Esophagus muscularis mucosa (tissue), 4 donors: ENCODE data around the gene TBC1D2. TPM values are rescaled to one million over a fixed set of nuclear protein-coding genes. Genes with fewer than 3 reads are reported as not detected.

Experiments used
- DNase-seq: peaks from one replicate; pipeline ENCODE4 v3.0.0-alpha.2; 2017; ENCODE audit errors: extremely low spot score
- H3K27ac ChIP-seq, 4 donors: fragments of 200-600 bp; sonication (generic); replicated peaks in 1 of 4; 1 replicate in 3 of 4; 2 replicates in 1 of 4; pipeline ENCODE4 v1.5.1; 2016 to 2019; ENCODE audit warnings: mild to moderate bottlenecking in 1 of 4
- H3K27me3 ChIP-seq, 4 donors: fragments of 200-600 bp; sonication (generic); one replicate each; pipeline versions ENCODE4 v1.5.1 to v1.6.0; 2016 to 2019
- H3K36me3 ChIP-seq, 4 donors: fragments of 200-600 bp; sonication (generic); one replicate each; pipeline ENCODE4 v1.5.1; 2016 to 2019
- H3K4me1 ChIP-seq, 4 donors: fragments of 200-600 bp; sonication (generic); one replicate each; pipeline ENCODE4 v1.5.1; 2016 to 2019
- H3K4me3 ChIP-seq, 4 donors: fragments of 200-600 bp; sonication (generic); 1 replicate in 2 of 4; 2 replicates in 2 of 4; pipeline ENCODE4 v1.5.1; 2016 to 2019; ENCODE audit warnings: mild to moderate bottlenecking in 4 of 4, moderate library complexity in 1 of 4
- H3K9me3 ChIP-seq, 4 donors: fragments of 200-600 bp; sonication (generic); 1 replicate in 3 of 4; 2 replicates in 1 of 4; pipeline ENCODE4 v1.5.1; 2016 to 2019
- EP300 ChIP-seq: sonication (generic); formaldehyde crosslinking; IDR thresholded peaks from one replicate; pipeline ENCODE4 v1.6.1; 2017; ENCODE audit warnings: antibody characterized with exemption
- POLR2A ChIP-seq: fragments of 450-650 bp; IDR thresholded peaks from one replicate; pipeline ENCODE4 v1.6.1; 2017; ENCODE audit warnings: antibody characterized with exemption, moderate library complexity, mild to moderate bottlenecking, low read depth
- POLR2AphosphoS5 ChIP-seq, 2 donors: sonication (generic); formaldehyde crosslinking; IDR thresholded peaks; one replicate each; pipeline ENCODE4 v1.6.1; 2017; ENCODE audit warnings: antibody characterized with exemption in 2 of 2
- WGBS: methylation state at CpG from one replicate; pipeline ENCODE4 v1.1.5; 2018; 5-methylcytosine and 5-hydroxymethylcytosine counted together
- intact Hi-C: fragments of 100-400 bp; cut with DNase I; formaldehyde crosslinking; loops from one replicate; pipeline ENCODE4 v1.15.1; 2023
- total RNA-seq, 4 donors: library from RNA; depleted of rRNA; stranded (reverse); fragments of >200 nt; gene quantifications; one replicate each; pipeline versions ENCODE4 v1.1.0 to v1.2.1, GENCODE V29; 2016
- TF ChIP-seq, protein P1 (sequence below), 3 experiments: fragments of 200-600 bp in 2 of 3; fragments of 450-650 bp in 1 of 3; sonication (generic) in 2 of 3; IDR thresholded peaks; one replicate each; pipeline ENCODE4 v1.5.1; 2017 to 2019; ENCODE audit warnings: antibody characterized with exemption in 3 of 3, mild to moderate bottlenecking in 2 of 3, moderate library complexity in 1 of 3

The TBC1D2 gene
- total RNA-seq, 4 donors from 2014 or later = 5.0 to 12.4 (median 7.3) TPM

DNA sequence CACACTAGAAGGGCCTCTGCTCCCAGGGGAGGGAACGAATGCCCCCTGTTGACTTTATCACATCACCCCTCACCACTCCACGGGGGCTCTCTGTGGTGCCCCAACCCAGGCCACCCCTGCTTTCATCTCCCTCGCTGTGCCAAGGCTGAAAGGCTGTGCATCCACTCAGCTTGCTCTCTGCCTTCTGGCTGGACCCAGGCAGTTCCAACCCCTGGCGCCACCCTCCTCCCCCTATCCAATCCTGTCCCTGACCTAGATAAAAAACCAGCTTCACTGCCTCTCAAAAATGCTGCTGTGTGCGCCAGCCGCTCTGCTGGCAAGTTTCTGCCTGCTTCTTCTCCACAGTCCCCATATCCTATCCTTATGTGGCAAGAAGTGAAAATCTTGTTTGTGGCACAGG, 40.6 kb downstream of the TBC1D2 start:
- Histone ChIP-seq H3K27ac (peak overlapping the region in 3 of 4 donors; percentile 36 to 65 (median 47)), H3K36me3 (peaks cover 14 to 70% (median 47%) of the 10 kb centered on the region in 4 donors), H3K4me1 (no peaks in the 10 kb centered on the region), H3K27me3 (no peaks in the 10 kb centered on the region), H3K9me3 (no peaks in the 10 kb centered on the region), H3K4me3 (no peak overlapping the region)
- no peak for TF ChIP-seq POLR2A
- TF ChIP-seq, protein P1, sequence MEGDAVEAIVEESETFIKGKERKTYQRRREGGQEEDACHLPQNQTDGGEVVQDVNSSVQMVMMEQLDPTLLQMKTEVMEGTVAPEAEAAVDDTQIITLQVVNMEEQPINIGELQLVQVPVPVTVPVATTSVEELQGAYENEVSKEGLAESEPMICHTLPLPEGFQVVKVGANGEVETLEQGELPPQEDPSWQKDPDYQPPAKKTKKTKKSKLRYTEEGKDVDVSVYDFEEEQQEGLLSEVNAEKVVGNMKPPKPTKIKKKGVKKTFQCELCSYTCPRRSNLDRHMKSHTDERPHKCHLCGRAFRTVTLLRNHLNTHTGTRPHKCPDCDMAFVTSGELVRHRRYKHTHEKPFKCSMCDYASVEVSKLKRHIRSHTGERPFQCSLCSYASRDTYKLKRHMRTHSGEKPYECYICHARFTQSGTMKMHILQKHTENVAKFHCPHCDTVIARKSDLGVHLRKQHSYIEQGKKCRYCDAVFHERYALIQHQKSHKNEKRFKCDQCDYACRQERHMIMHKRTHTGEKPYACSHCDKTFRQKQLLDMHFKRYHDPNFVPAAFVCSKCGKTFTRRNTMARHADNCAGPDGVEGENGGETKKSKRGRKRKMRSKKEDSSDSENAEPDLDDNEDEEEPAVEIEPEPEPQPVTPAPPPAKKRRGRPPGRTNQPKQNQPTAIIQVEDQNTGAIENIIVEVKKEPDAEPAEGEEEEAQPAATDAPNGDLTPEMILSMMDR (IDR thresholded peaks at IDR 0.05) = no peak
- TF ChIP-seq POLR2AphosphoS5 (IDR thresholded peaks at IDR 0.05) = no peak
- TF ChIP-seq EP300 = no peak
- DNase-seq = no peak
- WGBS = 55% methylated on average over 4 of the region's 6 CpGs
- intact Hi-C loops = no loop called here

DNA sequence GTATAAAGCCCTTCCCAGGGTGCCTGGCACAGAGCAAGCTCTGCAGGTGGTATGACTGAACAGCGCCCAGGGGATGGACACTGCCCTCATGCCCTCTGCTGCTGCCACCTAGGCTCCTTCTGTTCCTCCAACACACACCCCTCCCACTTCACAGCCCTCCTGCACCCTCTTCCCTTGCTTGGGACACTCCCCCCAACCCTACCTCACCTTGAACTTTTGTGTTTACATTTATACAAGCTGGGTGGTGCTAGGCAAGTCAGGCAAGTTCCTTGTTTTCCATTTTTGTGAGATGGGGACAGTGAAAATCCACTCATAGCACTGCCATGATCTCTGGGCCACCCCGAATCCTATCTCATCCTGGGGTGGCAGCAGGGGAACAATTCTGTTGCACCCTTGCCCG, 44.2 kb downstream of the TBC1D2 start:
- H3K36me3 ChIP-seq = peaks cover 9 to 56% (median 33%) of the 10 kb centered on the region in 4 donors
- no peaks in the 10 kb centered on the region for H3K27me3 ChIP-seq
- no peak for TF ChIP-seq EP300
- TF ChIP-seq, protein P1 (IDR thresholded peaks at IDR 0.05) = no peak
- no peak for TF ChIP-seq POLR2A
- no peak for TF ChIP-seq POLR2AphosphoS5 (IDR thresholded peaks at IDR 0.05)
- no peak for DNase-seq
- no peak overlapping the region for H3K4me3 ChIP-seq
- intact Hi-C loops = no loop called here
- peaks cover 0 to under 1% (median under 1%) of the 10 kb centered on the region in 4 donors for H3K4me1 ChIP-seq
- 97% methylated on average over 3 of the region's 3 CpGs for WGBS
- H3K27ac ChIP-seq = no peak overlapping the region
- H3K9me3 ChIP-seq = no peaks in the 10 kb centered on the region

DNA sequence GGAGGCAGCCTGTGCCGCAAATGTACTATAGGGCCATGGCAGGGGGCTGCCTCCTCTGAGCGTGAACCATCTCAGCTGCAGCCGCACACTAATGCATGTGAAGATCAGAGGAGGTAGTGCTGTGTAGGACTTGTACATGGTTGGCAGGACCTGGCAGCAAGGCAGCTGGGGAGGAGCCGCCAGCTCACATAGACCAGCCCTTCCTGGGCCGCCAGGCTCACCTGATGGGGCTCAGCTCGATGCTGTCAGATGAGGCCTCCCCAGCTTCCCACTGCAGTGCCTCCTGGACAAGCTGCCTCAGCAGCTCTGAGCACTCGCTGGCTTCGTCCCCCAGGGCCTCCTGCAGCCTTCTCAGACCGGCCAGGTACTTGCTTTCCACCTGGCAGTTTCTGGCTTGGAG, 45.0 kb downstream of the TBC1D2 start:
- no peak for TF ChIP-seq POLR2AphosphoS5 (IDR thresholded peaks at IDR 0.05)
- TF ChIP-seq, protein P1 (IDR thresholded peaks at IDR 0.05) = no peak
- TF ChIP-seq POLR2A = no peak
- TF ChIP-seq EP300 = no peak
- no peak overlapping the region for H3K27ac ChIP-seq
- DNase-seq = no peak
- H3K36me3 ChIP-seq = peaks cover 9 to 50% (median 33%) of the 10 kb centered on the region in 4 donors
- H3K4me1 ChIP-seq = peaks cover 0 to 9% (median 8%) of the 10 kb centered on the region in 4 donors
- no peak overlapping the region for H3K4me3 ChIP-seq
- 95% methylated on average over 7 of the region's 9 CpGs for WGBS
- no peaks in the 10 kb centered on the region for H3K27me3 ChIP-seq
- intact Hi-C loops = no loop called here
- H3K9me3 ChIP-seq = no peaks in the 10 kb centered on the region

DNA sequence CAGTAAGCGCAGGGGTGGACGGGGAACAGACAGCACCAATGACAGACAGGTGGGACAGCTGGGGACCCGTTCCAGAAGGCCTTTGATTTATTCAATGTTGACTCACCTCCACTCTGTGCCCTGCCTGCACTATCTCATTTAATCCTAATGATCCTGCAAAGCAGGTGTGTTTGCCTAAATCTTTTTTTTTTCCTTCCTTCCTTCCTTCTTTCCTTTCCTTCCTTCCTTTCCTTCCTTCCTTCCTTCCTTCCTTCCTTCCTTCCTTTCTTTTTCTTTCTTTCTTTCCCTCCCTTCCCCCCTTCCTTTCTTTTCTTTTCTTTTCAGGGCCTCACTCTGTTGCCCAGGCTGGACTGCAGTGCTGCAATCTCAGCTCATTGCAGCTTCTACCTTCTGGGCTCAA, 45.9 kb downstream of the TBC1D2 start:
- intact Hi-C loops = no loop called here
- peaks cover 9 to 49% (median 27%) of the 10 kb centered on the region in 4 donors for H3K36me3 ChIP-seq

More for the DNA sequence above, 45.9 kb downstream of the TBC1D2 start:
- H3K27me3 ChIP-seq = no peaks in the 10 kb centered on the region
- no peaks in the 10 kb centered on the region for H3K9me3 ChIP-seq
- TF ChIP-seq POLR2A (no peak), EP300 (no peak), POLR2AphosphoS5 (IDR thresholded peaks at IDR 0.05) (no peak)
- TF ChIP-seq, protein P1 (IDR thresholded peaks at IDR 0.05) = no peak
- H3K27ac ChIP-seq = no peak overlapping the region
- H3K4me1 ChIP-seq = peaks cover 0 to 10% (median 8%) of the 10 kb centered on the region in 4 donors
- no peak for DNase-seq
- H3K4me3 ChIP-seq = no peak overlapping the region
- WGBS = 81% methylated on average over 3 of the region's 3 CpGs
